Spleen (tissue), 7 donors: ENCODE results near the gene KRTAP19-7.

Experiments
- CTCF ChIP-seq, 11 experiments: fragments of 200-600 bp in 7 of 11; fragments of 450-650 bp in 4 of 11; sonication (generic) in 4 of 11; IDR thresholded peaks in 8 of 11; conservative IDR thresholded peaks in 3 of 11; 1 replicate in 7 of 11; 2 replicates in 4 of 11; pipeline versions ENCODE4 v1.4.0 to v1.8.0; 2016 to 2021; ENCODE audit warnings: antibody characterized with exemption in 11 of 11, inconsistent platforms in 4 of 11, mild to moderate bottlenecking in 1 of 11
- POLR2A ChIP-seq, 3 donors: fragments of 450-650 bp; IDR thresholded peaks; one replicate each; pipeline ENCODE4 v1.5.1; 2017; ENCODE audit warnings: antibody characterized with exemption in 3 of 3, mild to moderate bottlenecking in 1 of 3
- donor health status: DM: no; HTN: no; CAD: no; lungs with moderate emphysema.
- donor health status: DM: no; HTN: no; CAD: no.
- donor health status: DM: no; HTN: no; CAD: no.

DNA sequence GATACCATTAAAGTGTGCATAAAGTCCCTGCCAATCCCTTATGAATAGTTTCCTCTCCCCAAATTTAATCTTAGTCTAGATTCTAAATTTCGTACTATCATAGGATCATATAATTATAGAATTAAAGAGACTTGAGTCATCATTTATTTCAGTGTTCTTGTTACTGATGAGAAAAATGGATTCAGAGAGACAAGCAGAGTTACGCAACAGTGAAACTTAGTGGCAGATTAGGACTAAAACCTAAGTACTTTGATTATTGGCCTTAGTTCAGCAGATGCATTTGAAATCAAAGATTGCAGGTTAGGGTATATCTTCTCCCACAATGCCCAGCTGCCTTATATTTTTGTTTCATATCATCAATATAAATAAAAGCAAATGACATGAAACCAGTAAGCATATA, 843 bp upstream of the KRTAP19-7 start:
- TF ChIP-seq POLR2A (IDR thresholded peaks at IDR 0.05), result no peak
- no peak for TF ChIP-seq CTCF (IDR thresholded peaks at IDR 0.05 in 8 of 11, conservative IDR thresholded peaks at IDR 0.05 in 3 of 11)
